ENCODE measurements around the gene PARD6G. TPM values are rescaled to one million over a fixed set of nuclear protein-coding genes. Genes with fewer than 3 reads are reported as not detected.

Gene PARD6G
- total and polyA plus RNA-seq, 2 of the 13 experiments (the other 11 are each of a cell fraction or from before 2014, with no cell fraction given), result 3.6 to 7.4 TPM

DNA sequence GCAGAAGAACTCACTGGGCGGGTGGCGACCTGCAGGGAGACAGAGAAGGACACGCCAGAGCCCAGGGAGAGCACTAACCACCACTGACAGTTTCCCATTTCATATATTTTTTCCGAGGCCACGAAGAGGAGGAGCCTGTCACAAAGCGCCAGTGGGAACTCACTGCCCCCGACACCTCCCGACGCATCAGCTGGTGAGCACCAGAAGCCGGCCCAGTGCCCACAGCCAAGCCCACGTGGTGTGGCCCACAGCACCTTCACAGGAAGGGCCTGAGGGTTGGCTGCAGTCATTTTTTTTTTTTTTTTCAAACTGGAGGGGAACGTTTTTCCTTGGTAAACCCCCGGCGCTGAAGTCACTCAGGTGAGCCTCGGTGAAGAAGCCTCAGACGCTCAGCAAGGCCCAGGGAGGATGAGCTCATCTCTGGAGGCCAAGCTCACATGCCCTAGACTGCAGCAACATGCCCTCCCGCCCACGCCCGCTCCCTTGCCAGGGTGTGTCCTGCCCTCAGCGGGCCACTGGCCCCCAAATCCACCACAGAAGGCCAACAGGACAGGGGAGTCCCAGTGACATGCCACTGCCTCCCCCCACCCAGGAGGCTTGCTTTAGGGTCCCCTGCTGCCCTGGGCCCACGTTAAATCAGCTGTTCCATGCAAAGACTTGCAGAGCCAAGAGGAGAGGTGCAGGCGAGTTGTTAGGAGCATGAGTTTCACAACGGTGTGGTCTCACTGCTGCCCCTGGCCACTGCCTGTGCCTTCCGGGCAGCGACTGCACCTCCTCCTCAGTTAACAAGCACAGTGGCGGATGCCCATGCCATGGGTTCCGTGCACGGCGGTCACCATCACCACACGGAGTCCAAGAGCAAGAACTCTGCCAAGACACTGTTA, 68.1 kb downstream of the PARD6G start:
- ChIA-PET POLR2A (no interaction called here), CTCF (ENCODE audit: low intra/inter-chr PET ratio, low total read pairs) (no interaction called here)
- DNase-seq (ENCODE audit: low spot score) (no peak), FAIRE-seq (no peak), ATAC-seq (no peak)
- BruUV-seq (replicated peaks), result no TSS peak
- TF ChIP-seq ZBTB7B (CRISPR knock-in tag; IDR thresholded peaks at IDR 0.05) (no peak), FOXM1 (CRISPR knock-in tag; IDR thresholded peaks at IDR 0.05) (no peak), RBM22 (optimal IDR thresholded peaks at IDR 0.05; ENCODE audit: low read length) (no peak), RAD21 (CRISPR knock-in tag; IDR thresholded peaks at IDR 0.05) (no peak), AKAP8 (CRISPR knock-in tag; IDR thresholded peaks at IDR 0.05) (no peak), DMAP1 (CRISPR knock-in tag; IDR thresholded peaks at IDR 0.05) (no peak), PRPF4 (IDR thresholded peaks at IDR 0.05; ENCODE audit: low read depth, low read length, poor library complexity, severe bottlenecking) (no peak), ETV5 (CRISPR knock-in tag; IDR thresholded peaks at IDR 0.05; ENCODE audit: borderline replicate concordance) (no peak), ZNF224 (CRISPR knock-in tag; IDR thresholded peaks at IDR 0.05) (no peak)
- TF ChIP-seq, protein P1, sequence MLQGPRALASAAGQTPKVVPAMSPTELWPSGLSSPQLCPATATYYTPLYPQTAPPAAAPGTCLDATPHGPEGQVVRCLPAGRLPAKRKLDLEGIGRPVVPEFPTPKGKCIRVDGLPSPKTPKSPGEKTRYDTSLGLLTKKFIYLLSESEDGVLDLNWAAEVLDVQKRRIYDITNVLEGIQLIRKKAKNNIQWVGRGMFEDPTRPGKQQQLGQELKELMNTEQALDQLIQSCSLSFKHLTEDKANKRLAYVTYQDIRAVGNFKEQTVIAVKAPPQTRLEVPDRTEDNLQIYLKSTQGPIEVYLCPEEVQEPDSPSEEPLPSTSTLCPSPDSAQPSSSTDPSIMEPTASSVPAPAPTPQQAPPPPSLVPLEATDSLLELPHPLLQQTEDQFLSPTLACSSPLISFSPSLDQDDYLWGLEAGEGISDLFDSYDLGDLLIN (CRISPR knock-in tag; IDR thresholded peaks at IDR 0.05; ENCODE audit: borderline replicate concordance), result no peak
- TF ChIP-seq, protein P2, sequence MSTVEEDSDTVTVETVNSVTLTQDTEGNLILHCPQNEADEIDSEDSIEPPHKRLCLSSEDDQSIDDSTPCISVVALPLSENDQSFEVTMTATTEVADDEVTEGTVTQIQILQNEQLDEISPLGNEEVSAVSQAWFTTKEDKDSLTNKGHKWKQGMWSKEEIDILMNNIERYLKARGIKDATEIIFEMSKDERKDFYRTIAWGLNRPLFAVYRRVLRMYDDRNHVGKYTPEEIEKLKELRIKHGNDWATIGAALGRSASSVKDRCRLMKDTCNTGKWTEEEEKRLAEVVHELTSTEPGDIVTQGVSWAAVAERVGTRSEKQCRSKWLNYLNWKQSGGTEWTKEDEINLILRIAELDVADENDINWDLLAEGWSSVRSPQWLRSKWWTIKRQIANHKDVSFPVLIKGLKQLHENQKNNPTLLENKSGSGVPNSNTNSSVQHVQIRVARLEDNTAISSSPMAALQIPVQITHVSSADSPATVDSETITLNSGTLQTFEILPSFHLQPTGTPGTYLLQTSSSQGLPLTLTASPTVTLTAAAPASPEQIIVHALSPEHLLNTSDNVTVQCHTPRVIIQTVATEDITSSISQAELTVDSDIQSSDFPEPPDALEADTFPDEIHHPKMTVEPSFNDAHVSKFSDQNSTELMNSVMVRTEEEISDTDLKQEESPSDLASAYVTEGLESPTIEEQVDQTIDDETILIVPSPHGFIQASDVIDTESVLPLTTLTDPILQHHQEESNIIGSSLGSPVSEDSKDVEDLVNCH (CRISPR knock-in tag; IDR thresholded peaks at IDR 0.05), result no peak
- TF ChIP-seq, protein P3, sequence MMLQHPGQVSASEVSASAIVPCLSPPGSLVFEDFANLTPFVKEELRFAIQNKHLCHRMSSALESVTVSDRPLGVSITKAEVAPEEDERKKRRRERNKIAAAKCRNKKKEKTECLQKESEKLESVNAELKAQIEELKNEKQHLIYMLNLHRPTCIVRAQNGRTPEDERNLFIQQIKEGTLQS (CRISPR knock-in tag; IDR thresholded peaks at IDR 0.05), result no peak
- H3K4me1 ChIP-seq (ENCODE audit: insufficient read depth, low read length), result peaks cover 13% of the 10 kb centered on the region
- H3K27me3 ChIP-seq (ENCODE audit: control insufficient read depth in 1 of 2, insufficient read depth in 2 of 2, low read length in 2 of 2), result no peaks in the 10 kb centered on the region
- no peaks in the 10 kb centered on the region for H3K9me3 ChIP-seq (ENCODE audit: low read length)
- H3K9ac ChIP-seq (ENCODE audit: insufficient read depth, low read depth, low read length), result no peak overlapping the region
- no peaks in the 10 kb centered on the region for H3K36me3 ChIP-seq (replicated peaks in 1 of 2; ENCODE audit: control insufficient read depth in 1 of 2, insufficient read depth in 2 of 2, low read length in 2 of 2)
- WGBS (ENCODE audit: low lambda C conversion rate), result 94% methylated on average over 14 of the region's 30 CpGs
- no peak overlapping the region for H3K4me2 ChIP-seq (ENCODE audit: low read depth, low read length)
- H4K20me1 ChIP-seq (ENCODE audit: insufficient read depth, low read length), result no peaks in the 10 kb centered on the region
- no peak overlapping the region for H3K27ac ChIP-seq (ENCODE audit: extremely low read length, insufficient read depth, low read length)
- no peak overlapping the region for H3K4me3 ChIP-seq (replicated peaks in 1 of 3; ENCODE audit: insufficient read depth in 1 of 3, low read depth in 2 of 3, low read length in 3 of 3)
- no peak overlapping the region for H2AFZ ChIP-seq (ENCODE audit: low read length)
- in situ Hi-C loops (cut with HindIII; ENCODE audit: extremely low pct_ligation_motif_present, low pct_unique_long_range_greater_than_20kb), result no loop called here
- intact Hi-C loops (cut with micrococcal nuclease; ENCODE audit: unreplicated experiment), result no loop called here
- H3K79me2 ChIP-seq (ENCODE audit: insufficient read depth, low read length), result no peaks in the 10 kb centered on the region

Data from HepG2 (cell line).